ENCODE results near the gene NPTX2. TPM values are rescaled to one million over a fixed set of nuclear protein-coding genes. Genes with fewer than 3 reads are reported as not detected.

Gene NPTX2
- total and polyA plus RNA-seq, 4 donors, result 6.6 to 35.2 (median 11.3) TPM

- Histone ChIP-seq H3K9me3 (ENCODE audit: control insufficient read depth, low read length) (peaks cover 3% of the 10 kb centered on the region), H3K27ac (ENCODE audit: low read depth in 1 of 2, low read length in 2 of 2) (no peak overlapping the region), H3K4me3 (ENCODE audit: low read length in 2 of 2) (no peak overlapping the region), H3K27me3 (ENCODE audit: control insufficient read depth in 1 of 2, insufficient read depth in 2 of 2, low read length in 1 of 2) (no peaks in the 10 kb centered on the region), H3K36me3 (ENCODE audit: control insufficient read depth in 1 of 2, insufficient read depth in 2 of 2, low read length in 1 of 2) (no peaks in the 10 kb centered on the region), H3K4me1 (ENCODE audit: control insufficient read depth in 1 of 2, insufficient read depth in 2 of 2, low read length in 2 of 2) (no peaks in the 10 kb centered on the region)
- no peak for ATAC-seq (ENCODE audit: low FRiP score)
- 53% methylated on average over 14 of the region's 14 CpGs for WGBS, 2 donors
- intact Hi-C loops (cut with DNase I), result no loop called here
- no peak for DNase-seq
Measured at GRCh38 chr7:98613601-98614425, 3.3 kb upstream of the NPTX2 start.

DNA sequence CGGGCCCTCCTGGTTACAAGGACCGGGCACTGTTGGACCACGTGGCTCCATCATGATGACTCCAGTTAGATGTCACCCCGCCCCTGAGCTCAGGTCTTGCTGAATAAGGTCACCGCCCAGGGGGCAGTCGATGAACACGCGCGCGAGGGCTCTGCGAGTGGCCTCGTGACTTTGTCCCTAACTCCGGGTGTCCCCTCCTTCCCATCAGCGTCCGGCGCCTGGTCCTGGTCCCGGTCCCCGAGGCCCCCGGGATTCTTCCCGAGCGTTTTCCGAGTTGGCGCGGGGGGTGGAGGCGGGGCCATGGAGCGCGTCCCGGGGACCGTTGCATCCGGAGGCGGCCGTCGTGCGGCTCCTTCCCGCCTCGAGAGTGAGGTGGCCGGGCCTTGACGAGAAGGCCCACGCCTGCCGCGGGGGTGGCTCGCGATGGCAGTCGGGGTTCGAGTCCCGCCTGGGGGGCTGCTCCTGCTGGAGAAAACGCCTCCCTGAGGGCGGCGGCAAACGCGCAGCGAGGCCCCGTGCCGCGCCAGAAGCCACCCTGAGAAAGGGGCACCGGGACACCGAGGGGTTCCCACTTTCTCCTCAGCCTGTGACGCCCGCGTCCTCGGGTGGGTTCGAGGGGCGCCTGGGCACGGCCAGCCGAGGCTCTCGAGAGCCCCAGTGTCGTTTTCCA, 569 bp upstream of the NPTX2 start:
- no peak overlapping the region for H3K4me3 ChIP-seq (ENCODE audit: low read length in 2 of 2)
- no peak for ATAC-seq (ENCODE audit: low FRiP score)
- no peaks in the 10 kb centered on the region for H3K4me1 ChIP-seq (ENCODE audit: control insufficient read depth in 1 of 2, insufficient read depth in 2 of 2, low read length in 2 of 2)
- no peak overlapping the region for H3K27ac ChIP-seq (ENCODE audit: low read depth in 1 of 2, low read length in 2 of 2)
- 3% methylated on average over 65 to 67 of the region's 67 CpGs for WGBS, 2 donors
- intact Hi-C loops (cut with DNase I), result loop anchor here (5.0 kb wide), 3 partner anchors 131 to 226 kb away; no protein-coding TSS in a partner anchor
- peaks cover 0 to 2% of the 10 kb centered on the region in 2 donors for H3K36me3 ChIP-seq (ENCODE audit: control insufficient read depth in 1 of 2, insufficient read depth in 2 of 2, low read length in 1 of 2)
- DNase-seq, result peak in 1 of 2 donors; percentile 79
- H3K27me3 ChIP-seq (ENCODE audit: control insufficient read depth in 1 of 2, insufficient read depth in 2 of 2, low read length in 1 of 2), result no peaks in the 10 kb centered on the region
- no peaks in the 10 kb centered on the region for H3K9me3 ChIP-seq (ENCODE audit: control insufficient read depth, low read length)

GRCh38 chr7:98617960-98618418, 904 bp downstream of the NPTX2 start:
- peak overlapping the region; percentile 22 to 49 for H3K4me3 ChIP-seq (ENCODE audit: low read length in 2 of 2)
- 1% methylated on average over 40 of the region's 40 CpGs for WGBS, 2 donors
- no peaks in the 10 kb centered on the region for H3K27me3 ChIP-seq (ENCODE audit: control insufficient read depth in 1 of 2, insufficient read depth in 2 of 2, low read length in 1 of 2)
- DNase-seq (no peak), ATAC-seq (ENCODE audit: low FRiP score) (no peak)
- H3K36me3 ChIP-seq (ENCODE audit: control insufficient read depth in 1 of 2, insufficient read depth in 2 of 2, low read length in 1 of 2), result peaks cover 2 to 3% of the 10 kb centered on the region in 2 donors
- no peaks in the 10 kb centered on the region for H3K4me1 ChIP-seq (ENCODE audit: control insufficient read depth in 1 of 2, insufficient read depth in 2 of 2, low read length in 2 of 2)
- H3K9me3 ChIP-seq (ENCODE audit: control insufficient read depth, low read length), result no peaks in the 10 kb centered on the region
- H3K27ac ChIP-seq (ENCODE audit: low read depth in 1 of 2, low read length in 2 of 2), result no peak overlapping the region
- intact Hi-C loops (cut with DNase I), result loop anchor here (5.0 kb wide), 3 partner anchors 129 to 224 kb away; no protein-coding TSS in a partner anchor

DNA sequence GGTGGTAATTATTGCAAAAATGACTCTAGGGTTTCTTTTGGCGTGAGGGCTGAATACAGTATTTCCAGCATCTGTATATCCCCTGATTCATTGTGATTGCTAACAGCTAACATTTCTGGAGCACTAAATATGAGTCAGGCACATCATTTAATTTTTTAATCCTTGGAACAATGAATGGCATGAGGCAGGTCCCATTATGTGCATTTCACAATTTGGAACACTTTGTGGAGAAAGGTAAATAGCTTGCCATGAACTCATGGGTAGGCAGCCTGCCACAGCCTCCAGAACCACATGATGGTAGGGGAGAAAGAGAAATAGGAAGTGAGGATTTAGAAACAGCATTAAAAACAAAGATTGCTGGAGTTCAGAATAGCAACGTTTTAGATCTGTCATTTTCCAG, 1.7 kb downstream of the NPTX2 start:
- Histone ChIP-seq H3K27me3 (ENCODE audit: control insufficient read depth in 1 of 2, insufficient read depth in 2 of 2, low read length in 1 of 2) (no peaks in the 10 kb centered on the region), H3K4me1 (ENCODE audit: control insufficient read depth in 1 of 2, insufficient read depth in 2 of 2, low read length in 2 of 2) (no peaks in the 10 kb centered on the region), H3K9me3 (ENCODE audit: control insufficient read depth, low read length) (no peaks in the 10 kb centered on the region), H3K27ac (ENCODE audit: low read depth in 1 of 2, low read length in 2 of 2) (no peak overlapping the region), H3K4me3 (ENCODE audit: low read length in 2 of 2) (peak overlapping the region in 1 of 2 donors; percentile 6), H3K36me3 (ENCODE audit: control insufficient read depth in 1 of 2, insufficient read depth in 2 of 2, low read length in 1 of 2) (peaks cover 2 to 3% of the 10 kb centered on the region in 2 donors)
- intact Hi-C loops (cut with DNase I), result loop anchor here (5.0 kb wide), 3 partner anchors 129 to 224 kb away; no protein-coding TSS in a partner anchor
- no peak for DNase-seq
- 4 to 6% methylated on average over 2 of the region's 2 CpGs for whole genome bisulfite sequencing, 2 donors
- ATAC-seq (ENCODE audit: low FRiP score), result no peak

GRCh38 chr7:98619450-98620321, 2.6 kb downstream of the NPTX2 start:
- peaks cover 2 to 3% of the 10 kb centered on the region in 2 donors for H3K36me3 ChIP-seq (ENCODE audit: control insufficient read depth in 1 of 2, insufficient read depth in 2 of 2, low read length in 1 of 2)
- no peaks in the 10 kb centered on the region for H3K4me1 ChIP-seq (ENCODE audit: control insufficient read depth in 1 of 2, insufficient read depth in 2 of 2, low read length in 2 of 2)
- DNase-seq, result no peak
- ATAC-seq (ENCODE audit: low FRiP score), result no peak
- H3K4me3 ChIP-seq (ENCODE audit: low read length in 2 of 2), result no peak overlapping the region
- 32 to 33% methylated on average over 27 of the region's 27 CpGs for WGBS, 2 donors
- no peaks in the 10 kb centered on the region for H3K9me3 ChIP-seq (ENCODE audit: control insufficient read depth, low read length)
- H3K27me3 ChIP-seq (ENCODE audit: control insufficient read depth in 1 of 2, insufficient read depth in 2 of 2, low read length in 1 of 2), result no peaks in the 10 kb centered on the region
- intact Hi-C loops (cut with DNase I), result loop anchor here (5.0 kb wide), 3 partner anchors 128 to 223 kb away; no protein-coding TSS in a partner anchor
- no peak overlapping the region for H3K27ac ChIP-seq (ENCODE audit: low read depth in 1 of 2, low read length in 2 of 2)

DNA sequence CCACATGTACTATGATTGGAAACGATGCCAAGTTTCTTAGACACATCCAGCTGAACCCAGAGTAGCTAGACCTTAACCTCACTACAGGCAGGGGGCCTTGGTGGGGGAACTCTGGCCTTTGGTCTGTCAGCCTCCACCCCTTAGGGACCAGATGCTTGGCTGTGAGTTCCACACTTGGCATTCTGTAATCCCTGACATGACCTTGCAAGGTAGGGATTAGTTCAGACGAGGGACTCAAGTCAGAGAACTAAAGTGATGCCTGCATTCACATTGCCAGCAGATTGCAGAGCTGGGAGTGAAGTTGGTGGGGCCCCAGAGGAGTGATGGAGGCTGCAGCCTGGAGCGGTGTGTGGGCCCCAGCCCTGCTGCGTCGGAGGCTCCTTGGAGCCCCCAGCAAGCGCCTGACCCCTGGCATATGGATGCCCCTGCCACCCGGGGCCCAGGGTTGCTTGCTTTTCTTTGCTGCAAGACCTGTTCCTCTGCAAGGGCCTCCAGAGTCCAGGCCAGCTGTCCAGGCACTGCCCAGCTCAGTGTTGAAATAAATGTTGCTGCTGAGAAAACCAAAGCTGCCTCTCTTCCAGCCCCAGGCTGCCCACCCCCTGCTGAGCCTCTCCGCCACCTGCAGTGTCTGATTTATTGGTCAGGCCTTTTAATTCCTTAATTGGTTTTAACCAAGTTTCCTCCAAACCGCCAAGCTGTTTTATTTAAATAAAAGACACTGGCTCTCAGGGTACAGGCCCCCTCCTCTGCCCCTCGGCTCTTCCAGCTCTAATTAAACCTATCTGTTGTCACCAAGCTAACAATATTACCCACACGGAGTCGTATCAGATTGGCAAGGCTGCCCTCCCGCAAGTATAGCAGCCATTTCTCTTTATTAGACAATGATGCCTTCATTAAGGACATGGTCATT, 4.7 kb downstream of the NPTX2 start:
- H3K4me3 ChIP-seq (ENCODE audit: low read length in 2 of 2), result no peak overlapping the region
- no peaks in the 10 kb centered on the region for H3K4me1 ChIP-seq (ENCODE audit: control insufficient read depth in 1 of 2, insufficient read depth in 2 of 2, low read length in 2 of 2)
- peaks cover 2 to 3% of the 10 kb centered on the region in 2 donors for H3K36me3 ChIP-seq (ENCODE audit: control insufficient read depth in 1 of 2, insufficient read depth in 2 of 2, low read length in 1 of 2)
- intact Hi-C loops (cut with DNase I), result no loop called here
- WGBS, 2 donors, result 75 to 80% methylated on average over 13 of the region's 13 CpGs
- H3K27ac ChIP-seq (ENCODE audit: low read depth in 1 of 2, low read length in 2 of 2), result no peak overlapping the region
- no peak for ATAC-seq (ENCODE audit: low FRiP score)
- no peaks in the 10 kb centered on the region for H3K9me3 ChIP-seq (ENCODE audit: control insufficient read depth, low read length)
- DNase-seq, result no peak
- H3K27me3 ChIP-seq (ENCODE audit: control insufficient read depth in 1 of 2, insufficient read depth in 2 of 2, low read length in 1 of 2), result no peaks in the 10 kb centered on the region

- intact Hi-C loops (cut with DNase I), result no loop called here
- Histone ChIP-seq H3K9me3 (ENCODE audit: control insufficient read depth, low read length) (no peaks in the 10 kb centered on the region), H3K36me3 (ENCODE audit: control insufficient read depth in 1 of 2, insufficient read depth in 2 of 2, low read length in 1 of 2) (peaks cover 2 to 3% of the 10 kb centered on the region in 2 donors), H3K27me3 (ENCODE audit: control insufficient read depth in 1 of 2, insufficient read depth in 2 of 2, low read length in 1 of 2) (no peaks in the 10 kb centered on the region), H3K4me3 (ENCODE audit: low read length in 2 of 2) (no peak overlapping the region), H3K4me1 (ENCODE audit: control insufficient read depth in 1 of 2, insufficient read depth in 2 of 2, low read length in 2 of 2) (no peaks in the 10 kb centered on the region), H3K27ac (ENCODE audit: low read depth in 1 of 2, low read length in 2 of 2) (no peak overlapping the region)
- WGBS, 2 donors, result 88 to 89% methylated on average over 9 of the region's 9 CpGs
- ATAC-seq (ENCODE audit: low FRiP score), result no peak
- DNase-seq, result no peak
Measured at GRCh38 chr7:98622926-98623325, 5.8 kb downstream of the NPTX2 start.

Data from aorta (tissue), 5 donors.